ENCODE results near the gene GTF2A1. TPM values are rescaled to one million over a fixed set of nuclear protein-coding genes. Genes with fewer than 3 reads are reported as not detected.
A peak's percentile ranks its signal among the peaks of the same experiment; 100 is the strongest.

GTF2A1 gene
- polyA plus RNA-seq, 6 donors from 2014 or later: 7.5 to 18.6 (median 13.0) TPM

DNA sequence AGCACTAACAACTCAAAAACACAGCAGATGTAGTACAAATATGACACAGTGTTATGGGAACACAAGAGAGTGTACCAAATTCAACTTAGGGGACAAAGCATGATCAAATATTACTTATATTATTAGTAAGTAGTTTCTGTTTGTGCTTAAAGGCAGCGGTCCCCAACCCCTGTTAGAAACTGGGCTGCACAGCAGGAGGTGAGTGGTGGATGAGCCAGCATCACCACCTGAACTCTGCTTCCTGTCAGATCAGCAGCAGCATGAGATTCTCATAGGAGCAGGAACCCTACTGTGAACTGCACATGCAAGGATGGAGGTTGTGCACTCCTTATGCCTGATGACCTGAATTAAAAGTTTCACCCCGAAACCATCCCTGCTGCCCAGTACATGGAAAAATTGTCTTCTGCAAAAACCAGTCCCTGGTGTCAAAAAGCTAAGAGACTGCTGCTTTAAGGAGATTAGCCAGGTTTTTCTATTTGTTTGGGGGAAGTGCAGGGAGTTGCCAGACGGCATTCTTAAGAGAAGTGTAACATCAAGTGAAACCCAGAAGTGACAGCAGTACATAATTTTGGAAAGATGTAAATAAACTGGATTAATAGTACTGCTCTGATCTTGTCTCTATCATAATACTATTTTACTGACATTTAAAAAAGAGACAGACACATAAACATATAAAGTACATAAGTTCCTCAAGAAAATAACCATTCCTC, 26.7 kb downstream of the GTF2A1 start:
- H3K4me3 Mint-ChIP-seq: no peak overlapping the region
- no peaks in the 10 kb centered on the region for H3K9me3 Mint-ChIP-seq
- no peak for ATAC-seq (ENCODE audit: low read depth in 2 of 2)
- DNase-seq: no peak
- H3K27ac Mint-ChIP-seq: peak overlapping the region in 1 of 6 donors; percentile 60
- peaks cover 10 to 13% (median 12%) of the 10 kb centered on the region in 3 donors for H3K4me1 Mint-ChIP-seq
- no peaks in the 10 kb centered on the region for H3K27me3 Mint-ChIP-seq
- peaks cover 4 to 8% of the 10 kb centered on the region in 2 donors for H3K36me3 Mint-ChIP-seq

DNA sequence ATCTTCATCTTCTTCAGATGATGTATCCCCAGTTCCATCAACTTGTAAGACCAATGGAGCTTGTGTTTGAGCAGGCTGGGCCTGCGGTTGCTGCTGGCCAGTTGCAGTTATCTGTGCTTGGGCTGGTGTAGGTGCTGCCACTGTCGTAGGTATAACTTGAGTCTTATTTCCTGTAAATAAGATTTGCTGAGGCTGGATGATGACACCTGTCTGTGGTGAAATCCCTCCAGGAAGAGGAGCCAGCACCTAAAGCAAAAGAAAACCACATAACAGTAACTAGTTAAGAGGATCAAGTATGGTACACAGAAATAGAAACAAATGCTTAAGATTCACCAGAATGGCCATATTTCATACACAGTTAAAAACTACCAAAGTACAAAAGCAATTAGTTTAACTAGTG, 28.2 kb downstream of the GTF2A1 start:
- no peak for DNase-seq
- peaks cover 4 to 10% of the 10 kb centered on the region in 2 donors for H3K36me3 Mint-ChIP-seq

GRCh38 chr14:81187832-81188522, 32.8 kb downstream of the GTF2A1 start:
- no peak for DNase-seq
- Mint-ChIP-seq H3K4me3 (no peak overlapping the region), H3K36me3 (peaks cover 8 to 26% of the 10 kb centered on the region in 2 donors), H3K4me1 (peaks cover 13 to 19% (median 14%) of the 10 kb centered on the region in 3 donors), H3K27ac (peak overlapping the region in 1 of 6 donors; percentile 10), H3K27me3 (no peaks in the 10 kb centered on the region), H3K9me3 (no peaks in the 10 kb centered on the region)
- no peak for ATAC-seq (ENCODE audit: low read depth in 2 of 2)

More for the DNA sequence above, 28.2 kb downstream of the GTF2A1 start:
- Mint-ChIP-seq H3K4me1 (peaks cover 10 to 19% (median 13%) of the 10 kb centered on the region in 3 donors), H3K27ac (peak overlapping the region in 3 of 6 donors; percentile 45 to 67 (median 52)), H3K9me3 (no peaks in the 10 kb centered on the region), H3K4me3 (no peak overlapping the region), H3K27me3 (no peaks in the 10 kb centered on the region)
- ATAC-seq (ENCODE audit: low read depth in 2 of 2): no peak

DNA sequence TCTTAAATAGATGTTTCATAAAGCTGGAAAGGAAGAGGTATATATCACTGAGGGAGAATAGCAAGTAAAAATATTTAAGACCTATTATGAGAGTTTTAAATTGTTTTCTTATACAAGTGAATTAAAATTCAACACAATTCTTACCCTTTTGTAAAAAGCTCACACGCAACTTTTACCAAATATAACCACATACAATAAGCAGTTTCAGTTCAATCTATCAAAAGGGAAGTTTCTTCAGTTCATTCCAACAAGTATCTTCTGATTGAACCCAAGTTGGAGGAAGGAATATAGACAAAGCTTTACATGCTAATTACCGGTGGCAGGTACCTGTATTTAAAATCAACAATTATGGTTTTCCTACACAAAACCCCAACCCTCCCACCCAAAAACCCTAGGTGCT, 41.1 kb downstream of the GTF2A1 start:
- no peak overlapping the region for H3K4me3 Mint-ChIP-seq
- no peaks in the 10 kb centered on the region for H3K9me3 Mint-ChIP-seq
- ATAC-seq (ENCODE audit: low read depth in 2 of 2): no peak
- no peaks in the 10 kb centered on the region for H3K27me3 Mint-ChIP-seq
- peaks cover 15 to 33% (median 18%) of the 10 kb centered on the region in 3 donors for H3K4me1 Mint-ChIP-seq
- peaks cover 10 to 14% of the 10 kb centered on the region in 2 donors for H3K36me3 Mint-ChIP-seq
- H3K27ac Mint-ChIP-seq: no peak overlapping the region
- no peak for DNase-seq

DNA sequence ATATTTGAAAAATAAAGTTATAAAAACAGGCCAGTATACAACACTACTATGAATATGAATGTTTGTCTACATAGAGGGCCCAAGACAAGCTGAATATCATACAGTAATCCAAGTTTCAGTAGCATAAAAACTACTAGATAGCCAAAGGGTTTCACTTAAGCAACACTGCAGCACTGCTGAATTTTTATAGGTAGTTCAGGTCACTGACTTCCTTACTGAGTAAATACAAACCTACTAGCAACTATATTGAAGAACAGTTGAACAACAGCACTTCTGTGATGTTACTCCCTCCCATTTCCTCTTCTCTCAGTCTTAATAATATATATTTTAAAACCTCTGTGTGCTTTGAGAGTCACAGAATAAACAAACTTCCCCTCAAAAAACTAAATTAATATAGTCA, 42.7 kb downstream of the GTF2A1 start:
- Mint-ChIP-seq H3K4me1 (peaks cover 17 to 35% (median 19%) of the 10 kb centered on the region in 3 donors), H3K36me3 (peaks cover 10 to 14% of the 10 kb centered on the region in 2 donors), H3K4me3 (no peak overlapping the region), H3K27ac (peak overlapping the region in 1 of 6 donors; percentile 51), H3K27me3 (no peaks in the 10 kb centered on the region), H3K9me3 (no peaks in the 10 kb centered on the region)
- ATAC-seq (ENCODE audit: low read depth in 2 of 2) (no peak), DNase-seq (no peak)

DNA sequence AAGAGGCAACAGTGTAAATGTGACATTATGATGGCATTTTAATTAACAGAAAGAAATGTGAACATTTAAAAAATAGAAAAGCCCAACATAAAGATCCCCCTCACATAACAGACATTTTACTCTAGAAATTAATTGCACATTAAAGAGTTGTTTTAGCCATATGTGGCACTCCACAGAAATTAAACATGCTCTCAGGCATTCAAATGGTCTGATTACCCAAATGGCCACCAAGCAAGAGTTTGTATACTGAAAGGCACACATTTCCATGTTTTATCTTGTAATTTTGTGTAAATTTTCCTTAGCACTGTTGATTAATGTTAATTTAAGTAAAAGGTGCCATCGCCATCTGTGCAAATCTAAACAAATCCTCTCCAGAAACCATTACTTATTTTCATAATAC, 43.5 kb downstream of the GTF2A1 start:
- no peaks in the 10 kb centered on the region for H3K9me3 Mint-ChIP-seq
- peaks cover 16 to 31% (median 22%) of the 10 kb centered on the region in 3 donors for H3K4me1 Mint-ChIP-seq
- ATAC-seq (ENCODE audit: low read depth in 2 of 2) (no peak), DNase-seq (no peak)
- H3K27me3 Mint-ChIP-seq: no peaks in the 10 kb centered on the region
- peaks cover 3 to 9% of the 10 kb centered on the region in 2 donors for H3K36me3 Mint-ChIP-seq
- H3K4me3 Mint-ChIP-seq: peak overlapping the region in 2 of 8 donors; percentile 14 to 27
- peak overlapping the region in 2 of 6 donors; percentile 38 to 46 for H3K27ac Mint-ChIP-seq

GRCh38 chr14:81176241-81176640, 44.5 kb downstream of the GTF2A1 start:
- Mint-ChIP-seq H3K4me1 (peaks cover 15 to 22% (median 22%) of the 10 kb centered on the region in 3 donors), H3K27me3 (no peaks in the 10 kb centered on the region), H3K36me3 (peaks cover 0 to 7% of the 10 kb centered on the region in 2 donors), H3K9me3 (no peaks in the 10 kb centered on the region), H3K4me3 (peak overlapping the region in 1 of 8 donors; percentile 11), H3K27ac (peak overlapping the region in 2 of 6 donors; percentile 17 to 27)
- DNase-seq: no peak
- ATAC-seq (ENCODE audit: low read depth in 2 of 2): peak; percentile 49 to 56

GRCh38 chr14:81172881-81173280, 47.9 kb downstream of the GTF2A1 start:
- H3K36me3 Mint-ChIP-seq: no peaks in the 10 kb centered on the region
- H3K27ac Mint-ChIP-seq: no peak overlapping the region
- DNase-seq (no peak), ATAC-seq (ENCODE audit: low read depth in 2 of 2) (no peak)
- H3K9me3 Mint-ChIP-seq: no peaks in the 10 kb centered on the region
- H3K27me3 Mint-ChIP-seq: no peaks in the 10 kb centered on the region
- H3K4me3 Mint-ChIP-seq: no peak overlapping the region
- peaks cover 32 to 34% (median 32%) of the 10 kb centered on the region in 3 donors for H3K4me1 Mint-ChIP-seq

GRCh38 chr14:81172353-81172752, 48.4 kb downstream of the GTF2A1 start:
- Mint-ChIP-seq H3K4me3 (no peak overlapping the region), H3K9me3 (no peaks in the 10 kb centered on the region), H3K36me3 (no peaks in the 10 kb centered on the region), H3K4me1 (peaks cover 32 to 34% (median 32%) of the 10 kb centered on the region in 3 donors), H3K27me3 (no peaks in the 10 kb centered on the region), H3K27ac (no peak overlapping the region)
- no peak for DNase-seq
- ATAC-seq (ENCODE audit: low read depth in 2 of 2): no peak

- H3K4me3 Mint-ChIP-seq: peak overlapping the region in 6 of 8 donors; percentile 89 to 96 (median 94)
- H3K27me3 Mint-ChIP-seq: no peaks in the 10 kb centered on the region
- ATAC-seq (ENCODE audit: low read depth in 2 of 2) (no peak), DNase-seq (no peak)
- no peaks in the 10 kb centered on the region for H3K9me3 Mint-ChIP-seq
- H3K36me3 Mint-ChIP-seq: no peaks in the 10 kb centered on the region
- H3K4me1 Mint-ChIP-seq: peaks cover 24 to 30% (median 28%) of the 10 kb centered on the region in 3 donors
- peak overlapping the region in 5 of 6 donors; percentile 78 to 96 (median 90) for H3K27ac Mint-ChIP-seq
These were observed 49.9 kb downstream of the GTF2A1 start for GRCh38 chr14:81170829-81171195.

- ATAC-seq (ENCODE audit: low read depth in 2 of 2) (peak; percentile 95 to 96), DNase-seq (peak; percentile 84)
- Mint-ChIP-seq H3K4me3 (peak overlapping the region; percentile 89 to 96 (median 94)), H3K36me3 (no peaks in the 10 kb centered on the region), H3K27me3 (no peaks in the 10 kb centered on the region), H3K9me3 (no peaks in the 10 kb centered on the region), H3K4me1 (peaks cover 24 to 30% (median 28%) of the 10 kb centered on the region in 3 donors), H3K27ac (peak overlapping the region; percentile 78 to 96 (median 90))
These were observed 50.5 kb downstream of the GTF2A1 start for GRCh38 chr14:81170104-81170828.

- H3K9me3 Mint-ChIP-seq: no peaks in the 10 kb centered on the region
These were observed 51.1 kb downstream of the GTF2A1 start for GRCh38 chr14:81169711-81170103.

DNA sequence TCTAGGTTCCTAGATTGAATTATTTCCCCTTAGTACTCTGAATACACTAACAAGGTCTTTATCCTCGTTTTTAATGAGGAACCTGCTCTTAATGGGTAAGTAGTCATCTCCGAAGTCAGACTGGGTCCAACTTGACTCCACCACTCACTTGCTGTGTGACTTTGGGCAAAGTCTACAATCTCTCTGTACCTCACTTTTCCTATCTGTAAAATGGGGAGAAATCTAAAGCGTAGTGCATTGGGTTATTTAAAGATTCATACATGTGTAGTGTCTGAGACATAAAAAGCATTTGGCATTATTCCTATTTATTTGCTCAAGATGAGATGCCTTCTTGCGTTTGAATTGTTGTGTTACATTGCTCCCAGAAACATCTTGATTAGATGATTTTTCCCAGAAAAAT, 51.5 kb downstream of the GTF2A1 start:
- DNase-seq (no peak), ATAC-seq (ENCODE audit: low read depth in 2 of 2) (no peak)
- no peaks in the 10 kb centered on the region for H3K27me3 Mint-ChIP-seq
- H3K4me3 Mint-ChIP-seq: peak overlapping the region; percentile 89 to 96 (median 94)
- H3K27ac Mint-ChIP-seq: peak overlapping the region in 4 of 6 donors; percentile 15 to 81 (median 78)
- H3K9me3 Mint-ChIP-seq: no peaks in the 10 kb centered on the region
- peaks cover 22 to 30% (median 24%) of the 10 kb centered on the region in 3 donors for H3K4me1 Mint-ChIP-seq
- no peaks in the 10 kb centered on the region for H3K36me3 Mint-ChIP-seq

More at GRCh38 chr14:81169711-81170103, 51.1 kb downstream of the GTF2A1 start:
- DNase-seq: peak; percentile 2
- Mint-ChIP-seq H3K4me1 (peaks cover 24 to 30% (median 24%) of the 10 kb centered on the region in 3 donors), H3K36me3 (no peaks in the 10 kb centered on the region), H3K4me3 (peak overlapping the region; percentile 89 to 96 (median 94)), H3K27me3 (no peaks in the 10 kb centered on the region), H3K27ac (peak overlapping the region in 5 of 6 donors; percentile 15 to 89 (median 79))
- ATAC-seq (ENCODE audit: low read depth in 2 of 2): peak in 1 of 2 donors; percentile 15

All from naive B cell (primary cell).